ENCODE measurements around the gene PMM2. TPM values are rescaled to one million over a fixed set of nuclear protein-coding genes. Genes with fewer than 3 reads are reported as not detected.

PMM2 gene
- total RNA-seq, 1 experiment from 2014 or later = 58.4 TPM

- BruUV-seq (replicated peaks) = no TSS peak
- H3K36me3 ChIP-seq (ENCODE audit: control insufficient read depth, insufficient read depth, low read length) = no peaks in the 10 kb centered on the region
- CTCF ChIA-PET = no interaction called here
- ATAC-seq = no peak
- H3K27me3 ChIP-seq (ENCODE audit: control insufficient read depth, insufficient read depth, low read length) = no peaks in the 10 kb centered on the region
- in situ Hi-C loops (cut with HindIII; ENCODE audit: low pct_unique_long_range_greater_than_20kb, low sequenced_read_pairs) = no loop called here
- H3K9me3 ChIP-seq (ENCODE audit: control insufficient read depth, insufficient read depth, low read depth, low read length) = no peaks in the 10 kb centered on the region
- no peak overlapping the region for H3K4me3 ChIP-seq (ENCODE audit: low read depth in 2 of 2, low read length in 2 of 2)
- TF ChIP-seq POLR2AphosphoS5 (IDR thresholded peaks at IDR 0.05; ENCODE audit: low read depth, low read length) (no peak), SIN3A (IDR thresholded peaks at IDR 0.05; ENCODE audit: borderline replicate concordance, insufficient read depth, low read depth, low read length) (no peak), TCF7L2 (IDR thresholded peaks at IDR 0.05; ENCODE audit: low read depth, low read length) (no peak)
- TF ChIP-seq, protein P1, sequence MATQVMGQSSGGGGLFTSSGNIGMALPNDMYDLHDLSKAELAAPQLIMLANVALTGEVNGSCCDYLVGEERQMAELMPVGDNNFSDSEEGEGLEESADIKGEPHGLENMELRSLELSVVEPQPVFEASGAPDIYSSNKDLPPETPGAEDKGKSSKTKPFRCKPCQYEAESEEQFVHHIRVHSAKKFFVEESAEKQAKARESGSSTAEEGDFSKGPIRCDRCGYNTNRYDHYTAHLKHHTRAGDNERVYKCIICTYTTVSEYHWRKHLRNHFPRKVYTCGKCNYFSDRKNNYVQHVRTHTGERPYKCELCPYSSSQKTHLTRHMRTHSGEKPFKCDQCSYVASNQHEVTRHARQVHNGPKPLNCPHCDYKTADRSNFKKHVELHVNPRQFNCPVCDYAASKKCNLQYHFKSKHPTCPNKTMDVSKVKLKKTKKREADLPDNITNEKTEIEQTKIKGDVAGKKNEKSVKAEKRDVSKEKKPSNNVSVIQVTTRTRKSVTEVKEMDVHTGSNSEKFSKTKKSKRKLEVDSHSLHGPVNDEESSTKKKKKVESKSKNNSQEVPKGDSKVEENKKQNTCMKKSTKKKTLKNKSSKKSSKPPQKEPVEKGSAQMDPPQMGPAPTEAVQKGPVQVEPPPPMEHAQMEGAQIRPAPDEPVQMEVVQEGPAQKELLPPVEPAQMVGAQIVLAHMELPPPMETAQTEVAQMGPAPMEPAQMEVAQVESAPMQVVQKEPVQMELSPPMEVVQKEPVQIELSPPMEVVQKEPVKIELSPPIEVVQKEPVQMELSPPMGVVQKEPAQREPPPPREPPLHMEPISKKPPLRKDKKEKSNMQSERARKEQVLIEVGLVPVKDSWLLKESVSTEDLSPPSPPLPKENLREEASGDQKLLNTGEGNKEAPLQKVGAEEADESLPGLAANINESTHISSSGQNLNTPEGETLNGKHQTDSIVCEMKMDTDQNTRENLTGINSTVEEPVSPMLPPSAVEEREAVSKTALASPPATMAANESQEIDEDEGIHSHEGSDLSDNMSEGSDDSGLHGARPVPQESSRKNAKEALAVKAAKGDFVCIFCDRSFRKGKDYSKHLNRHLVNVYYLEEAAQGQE (IDR thresholded peaks at IDR 0.05; ENCODE audit: insufficient read depth in 1 of 2, low read depth in 2 of 2, low read length in 1 of 2) = no peak
- TF ChIP-seq, protein P2, sequence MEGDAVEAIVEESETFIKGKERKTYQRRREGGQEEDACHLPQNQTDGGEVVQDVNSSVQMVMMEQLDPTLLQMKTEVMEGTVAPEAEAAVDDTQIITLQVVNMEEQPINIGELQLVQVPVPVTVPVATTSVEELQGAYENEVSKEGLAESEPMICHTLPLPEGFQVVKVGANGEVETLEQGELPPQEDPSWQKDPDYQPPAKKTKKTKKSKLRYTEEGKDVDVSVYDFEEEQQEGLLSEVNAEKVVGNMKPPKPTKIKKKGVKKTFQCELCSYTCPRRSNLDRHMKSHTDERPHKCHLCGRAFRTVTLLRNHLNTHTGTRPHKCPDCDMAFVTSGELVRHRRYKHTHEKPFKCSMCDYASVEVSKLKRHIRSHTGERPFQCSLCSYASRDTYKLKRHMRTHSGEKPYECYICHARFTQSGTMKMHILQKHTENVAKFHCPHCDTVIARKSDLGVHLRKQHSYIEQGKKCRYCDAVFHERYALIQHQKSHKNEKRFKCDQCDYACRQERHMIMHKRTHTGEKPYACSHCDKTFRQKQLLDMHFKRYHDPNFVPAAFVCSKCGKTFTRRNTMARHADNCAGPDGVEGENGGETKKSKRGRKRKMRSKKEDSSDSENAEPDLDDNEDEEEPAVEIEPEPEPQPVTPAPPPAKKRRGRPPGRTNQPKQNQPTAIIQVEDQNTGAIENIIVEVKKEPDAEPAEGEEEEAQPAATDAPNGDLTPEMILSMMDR (IDR thresholded peaks at IDR 0.05) = no peak
- no peak for DNase-seq (ENCODE audit: low read depth, low spot score)
- POLR2A ChIA-PET = no interaction called here
- intact Hi-C loops (cut with micrococcal nuclease; ENCODE audit: unreplicated experiment) = no loop called here
- H3K4me1 ChIP-seq (ENCODE audit: control insufficient read depth, insufficient read depth, low read length) = no peaks in the 10 kb centered on the region
- no peak overlapping the region for H3K27ac ChIP-seq (ENCODE audit: low read length)
Measured at GRCh38 chr16:8773537-8773936, 24.1 kb upstream of the PMM2 start.

GRCh38 chr16:8774208-8774607 is 23.4 kb upstream of the PMM2 start:
- BruUV-seq (replicated peaks) = no TSS peak
- no peaks in the 10 kb centered on the region for H3K4me1 ChIP-seq (ENCODE audit: control insufficient read depth, insufficient read depth, low read length)
- H3K36me3 ChIP-seq (ENCODE audit: control insufficient read depth, insufficient read depth, low read length) = no peaks in the 10 kb centered on the region
- intact Hi-C loops (cut with micrococcal nuclease; ENCODE audit: unreplicated experiment) = no loop called here
- H3K27ac ChIP-seq (ENCODE audit: low read length) = no peak overlapping the region
- DNase-seq (ENCODE audit: low read depth, low spot score) (no peak), ATAC-seq (no peak)
- H3K4me3 ChIP-seq (ENCODE audit: low read depth in 2 of 2, low read length in 2 of 2) = no peak overlapping the region
- POLR2A ChIA-PET = no interaction called here
- in situ Hi-C loops (cut with HindIII; ENCODE audit: low pct_unique_long_range_greater_than_20kb, low sequenced_read_pairs) = no loop called here
- CTCF ChIA-PET = interaction anchor here (0.7 kb wide), 1 partner anchor 11 kb away, joined by 3 read pairs; no protein-coding TSS in a partner anchor
- no peaks in the 10 kb centered on the region for H3K27me3 ChIP-seq (ENCODE audit: control insufficient read depth, insufficient read depth, low read length)
- TF ChIP-seq, protein P2 (IDR thresholded peaks at IDR 0.05) = no peak
- TF ChIP-seq, protein P1 (IDR thresholded peaks at IDR 0.05; ENCODE audit: insufficient read depth in 1 of 2, low read depth in 2 of 2, low read length in 1 of 2) = no peak
- TF ChIP-seq TCF7L2 (IDR thresholded peaks at IDR 0.05; ENCODE audit: low read depth, low read length) (no peak), POLR2AphosphoS5 (IDR thresholded peaks at IDR 0.05; ENCODE audit: low read depth, low read length) (no peak), SIN3A (IDR thresholded peaks at IDR 0.05; ENCODE audit: borderline replicate concordance, insufficient read depth, low read depth, low read length) (no peak)
- no peaks in the 10 kb centered on the region for H3K9me3 ChIP-seq (ENCODE audit: control insufficient read depth, insufficient read depth, low read depth, low read length)
